MM.1S (cell line): Measurements from ENCODE around the gene CCDC63.

ENCODE experiments used
- CTCF ChIP-seq: fragments of 300-600 bp; sonication (generic); IDR thresholded peaks from 2 replicates; pipeline ENCODE4 v1.5.1; 2016; ENCODE audit warnings: antibody characterized with exemption, low read length, mixed read lengths
- EZH2 ChIP-seq: fragments of 300-600 bp; sonication (generic); optimal IDR thresholded peaks from 2 replicates; pipeline ENCODE3; 2017; ENCODE audit warnings: low read depth, mild to moderate bottlenecking, antibody characterized with exemption, low read length, mixed read lengths

GRCh38 chr12:110885152-110885840 is 38.5 kb downstream of the CCDC63 start:
- TF ChIP-seq EZH2 = no peak
- no peak for TF ChIP-seq CTCF
